ENCODE results near the gene RBM7.

DNA sequence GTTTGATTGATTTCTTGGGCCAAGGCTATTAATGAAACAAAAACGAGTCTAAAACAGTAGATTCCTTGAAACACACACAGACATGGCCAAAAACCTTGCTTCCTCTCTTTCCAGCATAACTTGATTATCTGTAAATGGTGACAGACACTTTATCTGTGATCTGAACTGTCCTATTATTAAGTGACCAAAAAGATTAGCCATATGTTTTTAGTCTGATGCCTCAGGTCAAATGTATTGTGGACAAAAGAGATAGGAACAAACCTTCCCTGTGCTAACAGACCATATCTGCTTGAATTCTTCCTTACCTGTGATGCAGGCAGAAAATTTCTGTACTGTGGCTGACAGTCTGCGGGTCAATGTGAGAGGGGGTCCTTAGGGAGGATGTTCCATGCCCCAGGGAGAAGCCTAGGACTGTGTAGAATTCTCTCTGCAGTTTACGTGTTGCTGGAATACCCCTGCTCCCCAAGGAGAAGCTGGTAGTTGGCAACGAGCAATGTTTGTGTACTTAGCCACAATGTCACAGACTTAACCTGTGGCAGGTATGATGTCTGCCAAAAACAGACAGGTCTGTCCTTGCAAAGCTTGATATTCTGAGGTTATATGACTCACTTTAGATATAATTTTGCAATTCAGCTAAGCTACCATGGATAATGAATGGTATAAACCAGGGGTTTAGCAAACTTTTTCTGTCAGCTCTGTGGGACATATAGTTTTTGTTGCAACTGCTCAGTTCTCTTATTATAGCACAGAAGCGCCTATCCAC, 31.4 kb upstream of the RBM7 start:
- TF ChIP-seq POLR2A (IDR thresholded peaks at IDR 0.05; ENCODE audit: borderline replicate concordance, extremely low read depth, insufficient read depth, insufficient read length) (no peak), YY1 (IDR thresholded peaks at IDR 0.05; ENCODE audit: extremely low read depth, insufficient replicate concordance, low read depth, low read length) (no peak), ZNF274 (IDR thresholded peaks at IDR 0.05; ENCODE audit: low read depth, low read length) (no peak), POLR2AphosphoS5 (IDR thresholded peaks at IDR 0.05; ENCODE audit: low read depth, low read length) (no peak), SIN3A (IDR thresholded peaks at IDR 0.05; ENCODE audit: low read depth) (no peak), ZFX (IDR thresholded peaks at IDR 0.05) (no peak), SP1 (IDR thresholded peaks at IDR 0.05; ENCODE audit: low read depth) (no peak), CEBPB (IDR thresholded peaks at IDR 0.05; ENCODE audit: low read depth) (no peak), EZH2 (IDR thresholded peaks at IDR 0.05) (no peak)
- TF ChIP-seq, protein P1, sequence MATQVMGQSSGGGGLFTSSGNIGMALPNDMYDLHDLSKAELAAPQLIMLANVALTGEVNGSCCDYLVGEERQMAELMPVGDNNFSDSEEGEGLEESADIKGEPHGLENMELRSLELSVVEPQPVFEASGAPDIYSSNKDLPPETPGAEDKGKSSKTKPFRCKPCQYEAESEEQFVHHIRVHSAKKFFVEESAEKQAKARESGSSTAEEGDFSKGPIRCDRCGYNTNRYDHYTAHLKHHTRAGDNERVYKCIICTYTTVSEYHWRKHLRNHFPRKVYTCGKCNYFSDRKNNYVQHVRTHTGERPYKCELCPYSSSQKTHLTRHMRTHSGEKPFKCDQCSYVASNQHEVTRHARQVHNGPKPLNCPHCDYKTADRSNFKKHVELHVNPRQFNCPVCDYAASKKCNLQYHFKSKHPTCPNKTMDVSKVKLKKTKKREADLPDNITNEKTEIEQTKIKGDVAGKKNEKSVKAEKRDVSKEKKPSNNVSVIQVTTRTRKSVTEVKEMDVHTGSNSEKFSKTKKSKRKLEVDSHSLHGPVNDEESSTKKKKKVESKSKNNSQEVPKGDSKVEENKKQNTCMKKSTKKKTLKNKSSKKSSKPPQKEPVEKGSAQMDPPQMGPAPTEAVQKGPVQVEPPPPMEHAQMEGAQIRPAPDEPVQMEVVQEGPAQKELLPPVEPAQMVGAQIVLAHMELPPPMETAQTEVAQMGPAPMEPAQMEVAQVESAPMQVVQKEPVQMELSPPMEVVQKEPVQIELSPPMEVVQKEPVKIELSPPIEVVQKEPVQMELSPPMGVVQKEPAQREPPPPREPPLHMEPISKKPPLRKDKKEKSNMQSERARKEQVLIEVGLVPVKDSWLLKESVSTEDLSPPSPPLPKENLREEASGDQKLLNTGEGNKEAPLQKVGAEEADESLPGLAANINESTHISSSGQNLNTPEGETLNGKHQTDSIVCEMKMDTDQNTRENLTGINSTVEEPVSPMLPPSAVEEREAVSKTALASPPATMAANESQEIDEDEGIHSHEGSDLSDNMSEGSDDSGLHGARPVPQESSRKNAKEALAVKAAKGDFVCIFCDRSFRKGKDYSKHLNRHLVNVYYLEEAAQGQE (IDR thresholded peaks at IDR 0.05; ENCODE audit: low read depth): no peak
- TF ChIP-seq, protein P2, sequence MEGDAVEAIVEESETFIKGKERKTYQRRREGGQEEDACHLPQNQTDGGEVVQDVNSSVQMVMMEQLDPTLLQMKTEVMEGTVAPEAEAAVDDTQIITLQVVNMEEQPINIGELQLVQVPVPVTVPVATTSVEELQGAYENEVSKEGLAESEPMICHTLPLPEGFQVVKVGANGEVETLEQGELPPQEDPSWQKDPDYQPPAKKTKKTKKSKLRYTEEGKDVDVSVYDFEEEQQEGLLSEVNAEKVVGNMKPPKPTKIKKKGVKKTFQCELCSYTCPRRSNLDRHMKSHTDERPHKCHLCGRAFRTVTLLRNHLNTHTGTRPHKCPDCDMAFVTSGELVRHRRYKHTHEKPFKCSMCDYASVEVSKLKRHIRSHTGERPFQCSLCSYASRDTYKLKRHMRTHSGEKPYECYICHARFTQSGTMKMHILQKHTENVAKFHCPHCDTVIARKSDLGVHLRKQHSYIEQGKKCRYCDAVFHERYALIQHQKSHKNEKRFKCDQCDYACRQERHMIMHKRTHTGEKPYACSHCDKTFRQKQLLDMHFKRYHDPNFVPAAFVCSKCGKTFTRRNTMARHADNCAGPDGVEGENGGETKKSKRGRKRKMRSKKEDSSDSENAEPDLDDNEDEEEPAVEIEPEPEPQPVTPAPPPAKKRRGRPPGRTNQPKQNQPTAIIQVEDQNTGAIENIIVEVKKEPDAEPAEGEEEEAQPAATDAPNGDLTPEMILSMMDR (IDR thresholded peaks at IDR 0.05 in 2 of 3, conservative IDR thresholded peaks at IDR 0.05 in 1 of 3; ENCODE audit: borderline replicate concordance in 1 of 3, insufficient read depth in 1 of 3, low read depth in 2 of 3, low read length in 2 of 3): no peak
- TF ChIP-seq, protein P3, sequence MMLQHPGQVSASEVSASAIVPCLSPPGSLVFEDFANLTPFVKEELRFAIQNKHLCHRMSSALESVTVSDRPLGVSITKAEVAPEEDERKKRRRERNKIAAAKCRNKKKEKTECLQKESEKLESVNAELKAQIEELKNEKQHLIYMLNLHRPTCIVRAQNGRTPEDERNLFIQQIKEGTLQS (IDR thresholded peaks at IDR 0.05): no peak
- TF ChIP-seq, protein P4, sequence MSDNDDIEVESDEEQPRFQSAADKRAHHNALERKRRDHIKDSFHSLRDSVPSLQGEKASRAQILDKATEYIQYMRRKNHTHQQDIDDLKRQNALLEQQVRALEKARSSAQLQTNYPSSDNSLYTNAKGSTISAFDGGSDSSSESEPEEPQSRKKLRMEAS (IDR thresholded peaks at IDR 0.05): no peak
- TF ChIP-seq, protein P5, sequence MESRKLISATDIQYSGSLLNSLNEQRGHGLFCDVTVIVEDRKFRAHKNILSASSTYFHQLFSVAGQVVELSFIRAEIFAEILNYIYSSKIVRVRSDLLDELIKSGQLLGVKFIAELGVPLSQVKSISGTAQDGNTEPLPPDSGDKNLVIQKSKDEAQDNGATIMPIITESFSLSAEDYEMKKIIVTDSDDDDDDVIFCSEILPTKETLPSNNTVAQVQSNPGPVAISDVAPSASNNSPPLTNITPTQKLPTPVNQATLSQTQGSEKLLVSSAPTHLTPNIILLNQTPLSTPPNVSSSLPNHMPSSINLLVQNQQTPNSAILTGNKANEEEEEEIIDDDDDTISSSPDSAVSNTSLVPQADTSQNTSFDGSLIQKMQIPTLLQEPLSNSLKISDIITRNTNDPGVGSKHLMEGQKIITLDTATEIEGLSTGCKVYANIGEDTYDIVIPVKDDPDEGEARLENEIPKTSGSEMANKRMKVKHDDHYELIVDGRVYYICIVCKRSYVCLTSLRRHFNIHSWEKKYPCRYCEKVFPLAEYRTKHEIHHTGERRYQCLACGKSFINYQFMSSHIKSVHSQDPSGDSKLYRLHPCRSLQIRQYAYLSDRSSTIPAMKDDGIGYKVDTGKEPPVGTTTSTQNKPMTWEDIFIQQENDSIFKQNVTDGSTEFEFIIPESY (IDR thresholded peaks at IDR 0.05; ENCODE audit: extremely low read depth, insufficient replicate concordance, low read length): no peak

All from HCT116 (cell line).